ENCODE results near the gene IDH3A. TPM values are rescaled to one million over a fixed set of nuclear protein-coding genes. Genes with fewer than 3 reads are reported as not detected.

The IDH3A gene
- total RNA-seq, 2 experiments from 2014 or later, result 106 to 111 TPM

DNA sequence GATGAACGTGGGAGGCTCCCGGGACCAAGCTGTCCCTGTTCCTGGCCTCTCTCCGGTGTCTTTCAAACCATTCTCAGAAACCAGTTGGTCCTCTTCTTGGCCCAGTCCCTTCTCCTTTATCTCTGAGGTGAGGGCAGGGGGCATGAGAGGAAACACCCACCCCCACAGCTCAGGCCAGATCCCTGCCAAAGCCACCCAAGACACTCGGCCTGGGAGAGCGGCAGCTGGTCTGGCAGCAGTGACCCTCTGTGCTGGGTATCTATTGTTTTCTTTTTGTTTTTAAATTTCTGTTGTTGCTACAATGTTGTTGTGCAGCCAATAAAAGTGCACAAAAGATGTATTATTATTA lies 57.9 kb downstream of the IDH3A start:
- CTCF ChIA-PET, result interaction anchor here (0.6 to 1.6 kb wide), 3 partner anchors 12 to 298 kb away, joined by 3 to 6 read pairs (median 5); no protein-coding TSS in a partner anchor

DNA sequence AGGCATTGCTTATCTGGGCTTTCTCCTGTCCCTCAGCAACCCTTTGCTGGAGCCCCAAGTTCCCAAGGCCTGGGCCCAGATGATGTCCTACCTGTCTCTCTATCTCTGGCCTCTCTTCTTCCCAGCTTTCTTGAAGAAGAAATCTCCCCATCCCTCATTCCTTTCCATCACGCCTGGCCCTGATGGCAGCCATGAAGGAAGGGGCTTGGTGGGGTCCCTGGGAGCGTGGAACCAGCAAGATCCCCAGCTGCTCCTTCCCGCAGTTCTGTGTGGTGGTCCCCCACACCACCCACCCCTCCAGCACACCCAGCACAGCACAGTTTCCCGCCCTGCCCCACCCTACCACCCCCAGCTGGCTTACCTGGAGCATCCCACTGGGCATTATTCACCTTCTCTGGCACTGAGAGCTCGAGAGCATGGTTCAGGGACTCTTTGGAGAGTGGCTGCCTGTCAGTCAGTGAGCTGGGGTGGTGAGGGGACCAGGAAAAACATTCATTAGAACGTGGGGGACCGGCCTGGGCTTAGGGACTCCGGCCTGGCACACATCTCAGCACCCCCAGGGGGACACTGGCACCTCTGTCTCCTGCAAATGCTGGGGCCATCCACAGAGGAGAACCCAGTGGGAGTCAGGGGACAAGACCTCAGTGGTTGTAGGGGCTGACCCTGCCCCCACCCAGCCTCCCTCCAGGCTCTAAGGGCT lies 58.6 kb downstream of the IDH3A start:
- Mint-ChIP-seq H3K4me1 (ENCODE audit: low read depth) (no peaks in the 10 kb centered on the region), H3K27ac (no peak overlapping the region), H3K9me3 (no peaks in the 10 kb centered on the region), H3K4me3 (no peak overlapping the region), H3K36me3 (no peaks in the 10 kb centered on the region), H3K27me3 (no peaks in the 10 kb centered on the region)
- intact Hi-C loops (cut with micrococcal nuclease), result no loop called here
- POLR2A ChIA-PET, result no interaction called here
- CTCF ChIA-PET, result interaction anchor here (1.0 to 1.6 kb wide), 2 partner anchors 13 to 94 kb away, joined by 5 to 6 read pairs; no protein-coding TSS in a partner anchor
- DNase-seq, result no peak

More for the DNA sequence above, 57.9 kb downstream of the IDH3A start:
- H3K9me3 Mint-ChIP-seq, result no peaks in the 10 kb centered on the region
- intact Hi-C loops (cut with micrococcal nuclease), result no loop called here
- no peaks in the 10 kb centered on the region for H3K4me1 Mint-ChIP-seq (ENCODE audit: low read depth)
- POLR2A ChIA-PET, result no interaction called here
- no peak for DNase-seq
- no peaks in the 10 kb centered on the region for H3K27me3 Mint-ChIP-seq
- no peak overlapping the region for H3K4me3 Mint-ChIP-seq
- H3K27ac Mint-ChIP-seq, result no peak overlapping the region
- no peaks in the 10 kb centered on the region for H3K36me3 Mint-ChIP-seq

DNA sequence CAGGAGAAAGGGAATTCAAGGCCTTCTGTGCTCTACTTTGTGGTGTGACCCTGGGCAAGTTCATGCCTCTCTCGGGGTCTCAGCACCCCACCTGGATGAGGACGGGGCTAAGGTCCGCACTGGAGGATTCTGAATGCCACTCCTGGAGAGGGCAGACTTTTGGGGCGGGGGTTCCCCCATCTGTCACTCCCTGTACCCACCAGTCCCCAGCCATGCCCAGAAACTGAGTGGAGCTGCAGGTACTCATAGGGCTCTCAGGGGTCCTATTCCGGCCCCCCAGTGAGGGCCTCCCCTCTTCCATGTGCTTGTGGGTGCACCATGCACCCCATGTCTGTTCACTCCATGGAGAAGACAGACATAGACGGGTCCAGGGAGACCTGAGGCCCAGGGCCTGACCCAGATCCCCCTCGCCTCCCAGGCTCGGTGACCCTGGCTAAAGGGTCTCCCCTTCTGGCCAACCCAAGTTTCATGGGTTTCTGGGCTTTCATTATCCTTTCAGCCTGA lies 59.2 kb downstream of the IDH3A start:
- Mint-ChIP-seq H3K4me1 (ENCODE audit: low read depth) (no peaks in the 10 kb centered on the region), H3K27ac (no peak overlapping the region), H3K4me3 (no peak overlapping the region), H3K36me3 (no peaks in the 10 kb centered on the region), H3K9me3 (no peaks in the 10 kb centered on the region), H3K27me3 (no peaks in the 10 kb centered on the region)
- ChIA-PET CTCF (no interaction called here), POLR2A (no interaction called here)
- intact Hi-C loops (cut with micrococcal nuclease), result no loop called here
- DNase-seq, result no peak

DNA sequence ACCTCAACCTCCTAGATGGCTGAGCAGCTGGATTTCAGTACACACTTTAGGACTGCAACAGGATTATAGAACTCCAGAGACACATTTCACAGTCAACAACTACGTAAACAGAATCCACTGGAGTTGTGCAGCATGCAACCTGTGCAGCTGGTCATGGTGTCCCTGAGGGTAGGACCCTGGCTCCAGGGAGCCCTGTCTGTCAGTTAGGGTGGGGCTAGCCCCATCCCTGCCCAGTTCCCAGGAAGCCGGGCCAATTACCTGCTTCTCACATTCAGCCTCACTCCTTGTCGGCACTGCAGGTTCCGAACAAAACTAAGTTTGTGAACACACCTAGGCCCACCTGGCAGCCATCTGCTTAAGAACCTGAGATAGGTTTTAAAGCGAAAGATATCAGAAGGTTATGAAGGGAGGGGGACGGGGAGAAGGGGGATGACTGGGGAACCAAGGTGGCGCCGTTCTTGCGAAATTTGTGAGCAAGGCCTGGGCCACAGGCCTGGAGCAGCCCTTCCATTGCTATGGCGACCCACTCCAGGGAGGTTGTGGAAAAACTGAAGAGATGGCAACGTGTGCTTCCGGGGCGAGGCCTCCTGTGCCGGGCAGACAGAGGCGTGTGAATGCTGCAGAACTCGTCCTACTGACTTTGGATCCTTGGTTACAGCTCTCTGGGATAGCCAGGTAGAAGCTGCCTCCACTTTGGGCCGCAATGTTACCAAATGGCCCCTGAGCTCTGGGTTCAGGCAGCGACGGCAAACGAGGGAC lies 59.9 kb downstream of the IDH3A start:
- Mint-ChIP-seq H3K36me3 (no peaks in the 10 kb centered on the region), H3K27ac (no peak overlapping the region), H3K4me3 (no peak overlapping the region), H3K9me3 (no peaks in the 10 kb centered on the region), H3K27me3 (no peaks in the 10 kb centered on the region), H3K4me1 (ENCODE audit: low read depth) (no peaks in the 10 kb centered on the region)
- ChIA-PET POLR2A (no interaction called here), CTCF (interaction anchor here (1.4 kb wide), 1 partner anchor 78 kb away, joined by 4 read pairs; the partner anchor contains the start of gene CIB2)
- DNase-seq, result no peak
- intact Hi-C loops (cut with micrococcal nuclease), result no loop called here

DNA sequence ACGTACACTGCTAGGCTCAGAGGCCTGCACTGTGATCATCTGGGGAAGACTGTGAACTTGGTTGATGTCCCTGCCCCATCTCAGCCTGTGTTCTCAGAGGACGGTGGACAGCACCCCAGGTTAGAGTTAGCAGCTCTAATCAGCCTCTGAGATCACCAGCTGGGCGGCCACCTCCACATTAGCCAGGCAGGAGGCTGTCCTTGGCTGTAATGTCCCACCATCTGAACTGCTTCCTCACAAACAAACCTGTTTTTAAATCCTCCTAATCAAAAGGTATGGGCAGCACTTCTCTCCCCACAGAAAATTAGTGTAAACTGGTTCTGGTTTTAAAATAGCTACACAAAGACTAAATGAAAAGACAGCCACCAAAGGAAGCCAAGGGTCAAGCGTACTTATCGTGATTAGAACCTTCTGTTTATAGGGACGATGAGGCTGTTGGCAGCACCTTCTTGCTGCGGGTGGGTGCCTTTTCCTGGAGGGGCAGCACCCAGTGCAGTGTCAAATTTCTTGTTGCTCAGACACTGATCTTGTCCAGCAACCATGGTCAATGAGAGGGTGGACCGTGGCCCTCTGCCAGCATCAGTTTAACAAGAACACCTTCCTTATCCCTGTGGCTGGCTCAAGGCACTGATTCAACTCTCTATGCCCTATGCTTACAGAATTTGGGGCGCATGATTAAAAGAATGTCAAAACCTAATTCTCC lies 60.6 kb downstream of the IDH3A start:
- intact Hi-C loops (cut with micrococcal nuclease), result no loop called here
- H3K4me3 Mint-ChIP-seq, result no peak overlapping the region
- ChIA-PET CTCF (interaction anchor here (1.4 kb wide), 1 partner anchor 79 kb away, joined by 4 read pairs; the partner anchor contains the start of gene CIB2), POLR2A (no interaction called here)
- DNase-seq, result no peak
- no peaks in the 10 kb centered on the region for H3K4me1 Mint-ChIP-seq (ENCODE audit: low read depth)
- H3K27ac Mint-ChIP-seq, result no peak overlapping the region
- no peaks in the 10 kb centered on the region for H3K36me3 Mint-ChIP-seq
- H3K9me3 Mint-ChIP-seq, result no peaks in the 10 kb centered on the region
- no peaks in the 10 kb centered on the region for H3K27me3 Mint-ChIP-seq

DNA sequence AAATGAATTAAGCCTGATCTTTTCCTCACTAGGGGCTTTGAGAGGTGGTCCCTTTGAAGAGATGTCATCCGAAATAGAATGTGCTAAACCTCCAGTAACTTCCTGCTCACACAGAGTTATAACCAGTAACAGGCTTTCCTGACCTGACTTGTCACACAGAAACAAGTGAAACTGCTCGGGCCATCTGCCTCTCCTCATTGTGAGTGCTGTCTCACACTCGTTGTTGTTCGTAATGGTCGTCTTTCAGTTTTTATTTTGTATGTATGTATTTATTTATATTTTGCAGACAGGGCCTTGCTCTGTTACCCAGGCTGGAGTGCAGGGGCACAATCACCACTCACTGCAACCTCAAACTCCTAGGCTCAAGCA lies 61.2 kb downstream of the IDH3A start:
- ChIA-PET POLR2A (no interaction called here), CTCF (interaction anchor here (1.3 to 1.4 kb wide), 2 partner anchors 13 to 79 kb away, joined by 4 read pairs; partner anchors contain the start of gene CIB2)
- intact Hi-C loops (cut with micrococcal nuclease), result no loop called here
- Mint-ChIP-seq H3K36me3 (no peaks in the 10 kb centered on the region), H3K4me1 (ENCODE audit: low read depth) (no peaks in the 10 kb centered on the region), H3K9me3 (no peaks in the 10 kb centered on the region), H3K27ac (no peak overlapping the region), H3K27me3 (peaks cover 2% of the 10 kb centered on the region), H3K4me3 (no peak overlapping the region)
- no peak for DNase-seq

DNA sequence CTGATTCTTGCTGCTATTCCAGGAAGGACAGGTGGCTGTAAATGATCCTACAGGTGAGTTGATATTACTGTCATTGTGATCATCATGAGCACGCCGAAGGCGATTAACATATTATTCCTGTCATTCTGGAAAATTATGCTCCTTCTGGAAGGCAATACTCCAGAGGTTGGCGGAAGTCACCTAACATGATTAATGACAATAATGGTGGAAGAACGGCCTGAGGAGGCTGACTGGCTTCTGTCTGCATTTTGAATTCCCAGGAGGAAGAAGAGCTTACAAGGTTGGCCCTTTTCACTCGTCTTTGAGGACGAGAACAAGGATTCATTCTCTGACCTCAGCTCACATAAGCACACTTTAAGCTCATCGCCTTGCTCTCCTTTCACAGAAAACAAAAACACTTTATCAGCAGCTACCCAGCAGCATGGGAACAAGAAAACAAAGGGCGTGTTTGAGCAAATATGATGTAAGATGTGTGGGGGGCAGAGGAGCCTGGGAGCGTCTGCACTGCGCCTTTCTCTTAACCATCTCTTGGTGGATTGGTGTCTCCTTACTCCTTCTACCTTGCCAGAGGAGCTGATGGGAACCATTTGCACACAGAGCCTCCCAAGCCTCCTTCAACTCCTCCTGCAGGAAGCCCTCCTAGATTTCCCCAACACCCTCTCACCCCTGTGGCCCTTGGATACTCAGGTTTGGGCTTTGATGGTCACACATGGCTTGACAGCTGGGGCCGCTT lies 62.2 kb downstream of the IDH3A start:
- intact Hi-C loops (cut with micrococcal nuclease), result no loop called here
- ChIA-PET POLR2A (no interaction called here), CTCF (interaction anchor here (0.9 to 2.8 kb wide), 3 partner anchors 12 to 33 kb away, joined by 4 to 19 read pairs (median 4); no protein-coding TSS in a partner anchor)
- Mint-ChIP-seq H3K27me3 (peaks cover 2% of the 10 kb centered on the region), H3K4me3 (no peak overlapping the region), H3K4me1 (ENCODE audit: low read depth) (no peaks in the 10 kb centered on the region), H3K9me3 (no peaks in the 10 kb centered on the region), H3K36me3 (no peaks in the 10 kb centered on the region), H3K27ac (no peak overlapping the region)
- no peak for DNase-seq

DNA sequence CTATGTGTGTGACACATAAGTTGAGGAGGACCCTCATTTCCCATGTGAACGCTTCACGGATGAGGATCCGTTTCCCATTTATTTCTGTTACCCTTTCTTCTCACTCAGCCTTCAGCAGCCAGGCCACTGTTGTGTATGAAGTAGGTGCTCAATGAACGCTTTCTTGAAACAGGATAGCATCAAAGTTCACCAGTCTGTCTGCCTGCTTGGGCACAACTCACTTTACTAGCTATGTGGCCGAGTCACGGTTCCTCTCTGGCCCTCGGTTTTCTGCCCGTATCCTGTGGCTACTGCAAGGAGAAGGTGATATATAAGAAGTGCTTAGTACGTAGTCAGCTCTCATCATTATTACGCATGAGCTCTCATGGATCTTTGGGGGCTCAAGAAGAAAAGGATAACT lies 62.8 kb downstream of the IDH3A start:
- H3K9me3 Mint-ChIP-seq, result no peaks in the 10 kb centered on the region
- ChIA-PET POLR2A (no interaction called here), CTCF (interaction anchor here (0.9 to 2.8 kb wide), 2 partner anchors 17 to 34 kb away, joined by 4 to 19 read pairs; no protein-coding TSS in a partner anchor)
- H3K36me3 Mint-ChIP-seq, result no peaks in the 10 kb centered on the region
- DNase-seq, result no peak
- H3K4me3 Mint-ChIP-seq, result no peak overlapping the region
- H3K27me3 Mint-ChIP-seq, result peaks cover 2% of the 10 kb centered on the region
- no peaks in the 10 kb centered on the region for H3K4me1 Mint-ChIP-seq (ENCODE audit: low read depth)
- H3K27ac Mint-ChIP-seq, result no peak overlapping the region
- intact Hi-C loops (cut with micrococcal nuclease), result no loop called here

DNA sequence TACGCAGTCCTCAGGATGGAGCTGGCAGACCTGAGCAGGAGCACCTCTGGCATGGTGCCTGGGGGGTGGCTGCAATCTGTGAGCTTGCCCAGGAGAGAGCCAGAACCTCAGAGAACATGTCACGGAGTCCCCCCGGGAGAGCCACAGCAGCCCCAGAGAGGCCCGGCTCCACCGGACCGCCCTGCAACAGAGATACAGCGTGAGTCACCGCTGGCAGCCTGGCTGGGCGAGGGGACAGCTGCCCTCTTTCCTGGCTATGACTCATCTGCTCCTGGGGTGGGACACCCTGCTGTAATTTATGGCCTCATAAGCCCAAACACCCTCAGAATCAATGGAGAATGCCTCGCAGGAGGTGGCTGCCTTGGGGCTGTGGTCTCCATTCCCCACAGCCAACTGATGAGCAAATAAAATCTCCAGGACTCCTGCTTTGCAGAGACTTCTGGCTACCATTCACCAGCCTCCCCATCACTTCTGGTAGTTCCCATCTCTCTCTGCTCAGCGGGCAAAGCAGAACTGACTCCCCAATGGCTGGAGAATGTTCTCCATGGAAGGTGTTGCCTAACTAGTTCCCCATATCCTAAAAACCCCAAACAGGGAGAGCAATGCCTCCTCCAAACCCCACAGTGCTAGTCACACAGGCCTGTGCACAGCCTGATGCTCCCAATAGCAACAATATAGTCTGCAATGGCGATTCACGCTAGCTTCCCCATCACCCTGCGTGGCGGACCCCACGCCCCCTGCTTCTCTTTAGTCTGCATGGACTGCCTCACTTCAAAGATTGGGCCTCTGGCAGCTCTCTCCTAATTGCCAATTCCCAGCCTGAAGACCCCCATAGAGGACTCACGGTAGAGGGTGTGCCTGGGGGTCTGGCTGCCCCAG lies 63.6 kb downstream of the IDH3A start:
- no peak for DNase-seq
- Mint-ChIP-seq H3K27ac (no peak overlapping the region), H3K27me3 (peaks cover 2% of the 10 kb centered on the region), H3K4me1 (ENCODE audit: low read depth) (no peaks in the 10 kb centered on the region), H3K9me3 (no peaks in the 10 kb centered on the region), H3K36me3 (no peaks in the 10 kb centered on the region), H3K4me3 (no peak overlapping the region)
- intact Hi-C loops (cut with micrococcal nuclease), result no loop called here
- CTCF ChIA-PET, result interaction anchor here (2.8 kb wide), 1 partner anchor 17 kb away, joined by 19 read pairs; no protein-coding TSS in a partner anchor
- POLR2A ChIA-PET, result no interaction called here

DNA sequence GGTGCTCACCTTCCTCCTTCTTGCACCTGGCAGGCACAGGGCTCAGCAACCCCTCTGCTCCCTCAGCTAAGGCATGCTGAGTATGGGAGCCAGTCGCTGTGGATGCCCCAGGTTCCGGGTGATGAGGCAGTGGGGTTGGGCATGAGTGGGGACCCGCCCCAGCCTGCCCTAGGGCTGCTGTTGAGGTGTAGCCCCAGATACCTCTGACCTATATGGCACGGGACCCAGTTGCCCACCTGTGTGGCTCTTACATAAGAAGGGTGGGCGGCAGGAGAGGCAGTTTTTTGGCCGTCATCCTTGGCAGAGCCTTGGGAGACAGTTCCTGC lies 64.2 kb downstream of the IDH3A start:
- Mint-ChIP-seq H3K4me3 (no peak overlapping the region), H3K9me3 (no peaks in the 10 kb centered on the region), H3K36me3 (no peaks in the 10 kb centered on the region), H3K4me1 (ENCODE audit: low read depth) (no peaks in the 10 kb centered on the region), H3K27ac (no peak overlapping the region), H3K27me3 (peaks cover 2% of the 10 kb centered on the region)
- no peak for DNase-seq
- intact Hi-C loops (cut with micrococcal nuclease), result no loop called here
- ChIA-PET CTCF (interaction anchor here (2.8 kb wide), 1 partner anchor 18 kb away, joined by 19 read pairs; no protein-coding TSS in a partner anchor), POLR2A (no interaction called here)

DNA sequence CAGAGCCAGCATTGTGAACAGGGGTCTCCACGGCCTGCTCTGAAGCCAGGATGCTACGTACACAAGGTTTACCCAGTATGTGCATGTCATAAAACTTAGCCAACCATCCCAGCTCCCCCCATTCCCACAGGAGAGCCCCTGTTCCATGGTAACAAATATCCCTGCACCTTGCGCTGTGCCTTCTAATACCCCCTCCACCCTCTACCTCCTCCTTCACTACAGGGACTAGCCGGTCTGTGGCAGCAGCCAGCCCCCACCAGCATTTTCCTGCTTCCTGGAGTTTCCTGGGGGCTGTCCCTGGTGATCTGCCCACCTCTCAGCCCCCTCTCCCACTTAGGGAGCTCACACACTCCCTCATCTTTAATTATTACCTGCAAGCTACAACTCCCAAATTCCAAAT lies 64.8 kb downstream of the IDH3A start:
- H3K4me3 Mint-ChIP-seq, result no peak overlapping the region
- H3K4me1 Mint-ChIP-seq (ENCODE audit: low read depth), result no peaks in the 10 kb centered on the region
- no peaks in the 10 kb centered on the region for H3K9me3 Mint-ChIP-seq
- ChIA-PET POLR2A (interaction anchor here (0.6 kb wide), 1 partner anchor 92 kb away, joined by 3 read pairs; no protein-coding TSS in a partner anchor), CTCF (interaction anchor here (1.5 kb wide), 1 partner anchor 26 kb away, joined by 9 read pairs; no protein-coding TSS in a partner anchor)
- peaks cover 2% of the 10 kb centered on the region for H3K27me3 Mint-ChIP-seq
- DNase-seq, result no peak
- H3K36me3 Mint-ChIP-seq, result no peaks in the 10 kb centered on the region
- H3K27ac Mint-ChIP-seq, result no peak overlapping the region
- intact Hi-C loops (cut with micrococcal nuclease), result no loop called here

All from activated CD4-positive, alpha-beta memory T cell treated with anti-CD3 and anti-CD28 coated beads for 36 hours (primary cell).